HCT116 (cell line): ENCODE data around the gene MVB12A. TPM values are rescaled to one million over a fixed set of nuclear protein-coding genes. Genes with fewer than 3 reads are reported as not detected.
A peak's percentile ranks its signal among the peaks of the same experiment; 100 is the strongest.

Experiments
- ATAC-seq: fragments of 200-7000 bp; cut with Tn5 transposase; 2 replicates; pipeline ENCODE4 v1.9.1; 2020; ENCODE audit warnings: mild to moderate bottlenecking, moderate library complexity
- BruUV-seq: library from RNA; stranded (reverse); fragments of 400-500 nt; replicated peaks from 2 replicates; lab custom pipeline; 2021; lab: Mats Ljungman, UMichigan
- CTCF ChIA-PET: fragments of 300-600 bp; sonication (Branson Sonifier 250); formaldehyde crosslinking; loops from one replicate; lab custom pipeline; 2021; ENCODE audit warnings: antibody characterized with exemption; lab: Charles Lee
- POLR2A ChIA-PET: fragments of 300-600, 350-600 bp; sonication (Branson Sonifier 250); formaldehyde crosslinking; loops from one replicate; lab custom pipeline; 2021; ENCODE audit warnings: antibody characterized with exemption; lab: Charles Lee
- RAD21 ChIA-PET, 2 experiments: fragments of 300-600 bp; sonication (Branson Sonifier 250); formaldehyde crosslinking; loops; one replicate each; lab custom pipeline; 2023; ENCODE audit warnings: low total read pairs in 2 of 2; ENCODE audit not compliant: uncharacterized antibody in 2 of 2, unreplicated experiment in 2 of 2, low non-redundant PET in 1 of 2; lab: Charles Lee
- DNase-seq: peaks from one replicate; pipeline ENCODE4 v3.0.0-alpha.2; 2010; ENCODE audit warnings: low read depth, low spot score
- H2AFZ ChIP-seq: fragments of 200-600 bp; shearing (Covaris generic), sonication (generic); 2 replicates; pipeline ENCODE4 v1.6.1; 2017; ENCODE audit warnings: low read depth, mixed run types, mixed read lengths, antibody characterized with exemption, low read length; ENCODE audit not compliant: poor library complexity, severe bottlenecking
- H3K27ac ChIP-seq: 2 replicates; pipeline ENCODE4 v1.5.1; 2012; ENCODE audit warnings: low read depth, low read length
- H3K27me3 ChIP-seq: fragments of 200-600 bp; sonication (generic); 2 replicates; pipeline ENCODE4 v1.6.1; 2016; ENCODE audit warnings: mixed run types, low read length, mixed read lengths; ENCODE audit not compliant: insufficient read depth
- H3K36me3 ChIP-seq, 2 experiments: fragments of 200-500 bp in 1 of 2; fragments of 200-600 bp in 1 of 2; sonication (Bioruptor generic) in 1 of 2; sonication (generic) in 1 of 2; 2 replicates each; pipeline versions ENCODE4 v1.5.1 to v1.6.1; 2014 to 2016; ENCODE audit warnings: low read length in 2 of 2, inconsistent platforms in 1 of 2, mixed read lengths in 1 of 2, mixed run types in 1 of 2; ENCODE audit not compliant: insufficient read depth in 2 of 2, control insufficient read depth in 1 of 2
- H3K4me1 ChIP-seq, 2 experiments: fragments of 200-600 bp in 1 of 2; sonication (generic) in 1 of 2; 2 replicates each; pipeline versions ENCODE4 v1.5.1 to v1.6.1; 2012 to 2017; ENCODE audit warnings: low read length in 2 of 2, inconsistent platforms in 1 of 2, mild to moderate bottlenecking in 1 of 2, mixed read lengths in 1 of 2, mixed run types in 1 of 2, moderate library complexity in 1 of 2; ENCODE audit not compliant: insufficient read depth in 2 of 2, control insufficient read depth in 1 of 2
- H3K4me2 ChIP-seq: fragments of 200-600 bp; sonication (generic); 2 replicates; pipeline ENCODE4 v1.6.1; 2017; ENCODE audit warnings: mixed run types, low read length, mixed read lengths
- H3K4me3 ChIP-seq, 2 experiments: fragments of 200-600 bp in 1 of 2; sonication (generic) in 1 of 2; replicated peaks in 1 of 2; 2 replicates each; pipeline ENCODE4 v1.5.1; 2011 to 2016; ENCODE audit warnings: low read length in 2 of 2, control low read depth in 1 of 2, low read depth in 1 of 2, mild to moderate bottlenecking in 1 of 2, mixed read lengths in 1 of 2, mixed run types in 1 of 2
- H3K79me2 ChIP-seq: fragments of 200-600 bp; sonication (generic); 2 replicates; pipeline ENCODE4 v1.6.1; 2017; ENCODE audit warnings: mild to moderate bottlenecking, mixed run types, low read length, moderate library complexity, mixed read lengths; ENCODE audit not compliant: insufficient read depth
- H3K9ac ChIP-seq: fragments of 200-600 bp; sonication (generic); 2 replicates; pipeline ENCODE4 v1.6.1; 2016; ENCODE audit warnings: low read length, mixed read lengths
- H3K9me2 ChIP-seq: fragments of 200-600 bp; sonication (generic), shearing (Covaris generic); 2 replicates; pipeline ENCODE4 v1.6.1; 2017; ENCODE audit warnings: mixed run types, mild to moderate bottlenecking, moderate library complexity; ENCODE audit not compliant: insufficient read depth
- H3K9me3 ChIP-seq, 2 experiments: fragments of 200-500 bp in 1 of 2; fragments of 200-600 bp in 1 of 2; sonication (Bioruptor generic) in 1 of 2; sonication (generic) in 1 of 2; 2 replicates each; pipeline ENCODE4 v1.6.1; 2014 to 2017; ENCODE audit warnings: low read length in 2 of 2, mixed read lengths in 2 of 2, inconsistent platforms in 1 of 2, low read depth in 1 of 2, mild to moderate bottlenecking in 1 of 2, mixed run types in 1 of 2, moderate library complexity in 1 of 2; ENCODE audit not compliant: control insufficient read depth in 1 of 2, insufficient read depth in 1 of 2
- H4K20me1 ChIP-seq: fragments of 200-600 bp; sonication (generic), shearing (Covaris generic); 2 replicates; pipeline ENCODE4 v1.6.1; 2017; ENCODE audit warnings: mixed run types, mild to moderate bottlenecking, moderate library complexity; ENCODE audit not compliant: insufficient read depth
- ATF3 ChIP-seq: IDR thresholded peaks from 2 replicates; pipeline ENCODE4 v1.6.1; 2012
- CBX3 ChIP-seq: IDR thresholded peaks from 2 replicates; pipeline ENCODE4 v1.6.1; 2012; ENCODE audit warnings: low read depth
- CEBPB ChIP-seq: IDR thresholded peaks from 2 replicates; pipeline ENCODE4 v1.6.1; 2012; ENCODE audit warnings: low read depth
- EGR1 ChIP-seq: IDR thresholded peaks from 2 replicates; pipeline ENCODE4 v1.6.1; 2012; ENCODE audit warnings: low read depth
- MAX ChIP-seq: IDR thresholded peaks from 2 replicates; pipeline ENCODE4 v1.6.1; 2012
- RAD21 ChIP-seq: IDR thresholded peaks from 2 replicates; pipeline ENCODE4 v1.6.1; 2012; ENCODE audit warnings: low read depth, mild to moderate bottlenecking
- REST ChIP-seq: IDR thresholded peaks from 2 replicates; pipeline ENCODE4 v1.6.1; 2012; ENCODE audit warnings: low read depth
- SP1 ChIP-seq: IDR thresholded peaks from 2 replicates; pipeline ENCODE4 v1.6.1; 2012; ENCODE audit warnings: low read depth
- YY1 ChIP-seq: IDR thresholded peaks from 2 replicates; pipeline ENCODE4 v1.6.1; 2011; ENCODE audit warnings: low read length, low read depth, moderate library complexity, mild to moderate bottlenecking; ENCODE audit not compliant: insufficient replicate concordance; ENCODE audit errors: extremely low read depth
- ZBTB33 ChIP-seq: IDR thresholded peaks from 2 replicates; pipeline ENCODE4 v1.6.1; 2011; ENCODE audit warnings: mild to moderate bottlenecking, low read length, moderate library complexity; ENCODE audit not compliant: insufficient replicate concordance; ENCODE audit errors: extremely low read depth
- ZNF274 ChIP-seq: fragments of 200-500 bp; sonication (Bioruptor generic); IDR thresholded peaks from 2 replicates; pipeline ENCODE4 v1.6.1; 2014; ENCODE audit warnings: mild to moderate bottlenecking, low read depth, low read length, inconsistent platforms
- intact Hi-C: fragments of 100-400 bp; cut with micrococcal nuclease; formaldehyde crosslinking; loops from 2 replicates; pipeline ENCODE4 v1.10.0; 2022
- total RNA-seq: library from RNA; stranded (reverse); gene quantifications from one replicate; pipeline ENCODE4 v1.2.1, GENCODE V29; 2021; ENCODE audit not compliant: unreplicated experiment

Gene MVB12A
- total RNA-seq, 1 experiment from 2014 or later, result 91.7 TPM

GRCh38 chr19:17391371-17392151, 28.3 kb upstream of the MVB12A start:
- Histone ChIP-seq H3K4me2 (peak overlapping the region; percentile 75), H3K79me2 (no peaks in the 10 kb centered on the region), H3K4me3 (peak overlapping the region; percentile 40 to 55), H3K4me1 (peaks cover 11 to 32% of the 10 kb centered on the region in 2 experiments), H3K36me3 (no peaks in the 10 kb centered on the region), H3K27me3 (no peaks in the 10 kb centered on the region), H2AFZ (peak overlapping the region; percentile 44), H3K9me3 (no peaks in the 10 kb centered on the region), H3K27ac (no peak overlapping the region), H3K9me2 (no peaks in the 10 kb centered on the region), H3K9ac (peak overlapping the region; percentile 35; the same call in 1 of the 2 replicates), H4K20me1 (no peaks in the 10 kb centered on the region)
- TF ChIP-seq MAX (peak; percentile 0; the same call in 1 of the 2 replicates), RAD21 (no peak)
- intact Hi-C loops, result loop anchor here (1.0 kb wide), 1 partner anchor 75 kb away; no protein-coding TSS in a partner anchor
- POLR2A ChIA-PET, result no interaction called here
- RAD21 ChIA-PET, result interaction anchor here in 1 of 2 experiments (0.7 kb wide), 1 partner anchor 44 kb away, joined by 6 read pairs; no protein-coding TSS in a partner anchor
- BruUV-seq, result TSS peak; percentile 76
- CTCF ChIA-PET, result interaction anchor here (0.6 to 1.5 kb wide), 6 partner anchors 27 to 214 kb away, joined by 3 to 9 read pairs (median 3); partner anchors contain the start of gene MVB12A
- ATAC-seq (peak; percentile 33; the same call in 1 of the 2 replicates), DNase-seq (no peak)

- no peaks in the 10 kb centered on the region for H3K36me3 ChIP-seq
- peak overlapping the region; percentile 45 for H3K4me2 ChIP-seq
- CTCF ChIA-PET, result interaction anchor here (0.6 to 2.5 kb wide), 2 partner anchors 58 to 73 kb away, joined by 3 to 8 read pairs; no protein-coding TSS in a partner anchor
- H3K9me2 ChIP-seq, result no peaks in the 10 kb centered on the region
- H2AFZ ChIP-seq, result no peak overlapping the region
- no peaks in the 10 kb centered on the region for H3K9me3 ChIP-seq
- intact Hi-C loops, result no loop called here
- H3K79me2 ChIP-seq, result no peaks in the 10 kb centered on the region
- H4K20me1 ChIP-seq, result no peaks in the 10 kb centered on the region
- DNase-seq, result no peak
- no peaks in the 10 kb centered on the region for H3K27me3 ChIP-seq
- RAD21 ChIA-PET, result no interaction called here
- no peak overlapping the region for H3K27ac ChIP-seq
- no peak overlapping the region for H3K9ac ChIP-seq
- no peak overlapping the region for H3K4me3 ChIP-seq
- no TSS peak for BruUV-seq
- ATAC-seq, result no peak
- POLR2A ChIA-PET, result no interaction called here
- peaks cover 11 to 32% of the 10 kb centered on the region in 2 experiments for H3K4me1 ChIP-seq
- TF ChIP-seq RAD21 (no peak), ATF3 (no peak), ZBTB33 (no peak), CBX3 (no peak), MAX (no peak), CEBPB (no peak), SP1 (no peak), EGR1 (no peak), REST (no peak), YY1 (no peak), ZNF274 (no peak)
Measured at GRCh38 chr19:17393002-17393401, 26.8 kb upstream of the MVB12A start.
